GM19025 (cell line): Measurements from ENCODE around the gene STX3.
"Not testable (repeated sequence)": the region's sequence is repeated elsewhere in the genome, so short reads cannot be mapped to it uniquely, and the experiment has no call there.

Experiments
- ATAC-seq: cut with Tn5 transposase; IDR thresholded peaks from one replicate; pipeline ENCODE4 v1.9.1; 2021; ENCODE audit warnings: mild to moderate bottlenecking, low read depth, moderate library complexity; ENCODE audit not compliant: unreplicated experiment

STX3 gene

DNA sequence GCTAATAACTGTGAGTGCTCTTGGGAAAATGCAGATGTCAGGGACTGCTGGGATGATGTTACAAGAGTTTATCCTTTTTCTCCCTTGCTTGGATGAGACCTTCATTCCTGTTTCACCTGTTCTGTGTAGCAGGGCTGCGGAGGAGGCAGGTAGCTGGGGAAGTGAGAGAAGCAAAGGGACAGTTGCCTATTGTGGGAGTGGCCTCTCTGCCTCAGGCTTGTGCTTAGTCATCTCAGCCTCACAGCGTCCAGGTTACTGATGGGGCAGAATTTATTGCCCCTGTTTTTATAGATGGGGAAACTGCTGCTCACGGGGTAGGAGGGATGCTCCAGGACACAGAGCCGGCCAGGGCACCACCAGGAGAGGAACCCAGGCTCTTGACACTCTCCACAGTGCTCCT, 1.7 kb downstream of the STX3 start:
- no peak for ATAC-seq

DNA sequence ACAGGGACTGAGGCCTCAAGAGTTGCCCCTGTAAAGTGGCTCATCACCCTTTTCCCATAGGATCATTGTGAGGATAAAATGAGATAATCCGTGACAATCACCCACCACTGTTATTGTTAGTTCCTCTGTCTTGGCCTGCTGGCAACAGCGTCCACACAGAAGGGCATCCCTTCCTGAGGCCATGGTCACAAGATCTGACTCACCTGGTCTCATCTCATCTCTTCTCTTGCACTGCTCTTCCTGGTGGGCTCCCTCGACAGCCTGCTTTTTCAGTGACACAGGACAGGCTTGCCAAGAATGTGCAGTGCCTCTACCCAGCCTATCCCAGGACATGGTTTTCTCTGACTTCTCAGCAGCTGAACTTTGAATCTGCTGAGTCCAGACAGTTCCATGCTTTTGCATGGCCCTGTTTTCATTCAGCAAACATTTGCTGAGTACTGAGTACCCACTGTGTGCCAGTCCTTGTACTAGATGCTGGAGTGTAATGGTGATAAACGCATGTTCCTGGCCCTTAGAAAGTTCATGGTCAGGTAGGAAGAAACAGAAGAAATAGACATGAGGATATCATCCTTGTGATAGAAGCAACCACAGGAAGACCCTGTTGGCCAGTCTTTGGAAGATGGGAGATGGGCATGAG, 3.3 kb downstream of the STX3 start:
- no peak for ATAC-seq

DNA sequence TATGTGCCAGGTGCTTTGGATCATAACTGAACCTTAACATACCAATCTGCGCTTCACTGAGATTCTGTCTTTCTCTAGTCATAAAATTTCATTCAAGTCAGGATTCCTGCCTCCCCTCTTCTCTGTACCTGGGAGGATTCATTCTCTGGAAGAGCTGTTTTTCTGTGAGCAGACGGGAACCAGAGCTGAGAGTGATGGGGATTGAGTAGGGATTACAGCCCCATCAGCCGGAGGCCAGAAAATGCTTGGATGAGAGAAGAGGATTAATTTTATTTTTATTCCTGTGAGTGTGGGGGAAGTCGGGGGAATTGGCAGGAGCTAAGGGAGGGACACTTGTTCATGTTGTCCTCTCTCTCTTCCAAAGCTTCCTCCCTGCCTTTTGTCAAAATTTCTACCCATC, 4.7 kb downstream of the STX3 start:
- no peak for ATAC-seq

DNA sequence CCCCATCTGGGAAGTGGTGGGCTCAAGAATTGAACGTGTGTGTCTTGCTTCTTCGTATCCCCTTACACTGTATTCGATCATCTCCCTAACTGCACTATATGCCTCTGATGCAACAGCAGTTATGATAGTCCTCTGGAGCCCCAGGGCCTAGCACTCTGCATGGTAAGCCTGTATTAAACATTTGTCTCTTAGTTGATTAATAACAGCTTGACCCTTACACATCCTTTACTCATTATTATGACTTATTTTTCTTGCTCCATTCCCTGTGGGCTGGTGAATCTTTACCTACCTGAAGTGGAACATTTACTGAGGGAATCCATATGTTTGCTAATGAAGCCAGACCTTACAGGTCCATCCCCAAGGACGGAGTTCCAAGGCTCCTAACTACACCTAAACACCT, 5.6 kb downstream of the STX3 start:
- ATAC-seq: no peak

DNA sequence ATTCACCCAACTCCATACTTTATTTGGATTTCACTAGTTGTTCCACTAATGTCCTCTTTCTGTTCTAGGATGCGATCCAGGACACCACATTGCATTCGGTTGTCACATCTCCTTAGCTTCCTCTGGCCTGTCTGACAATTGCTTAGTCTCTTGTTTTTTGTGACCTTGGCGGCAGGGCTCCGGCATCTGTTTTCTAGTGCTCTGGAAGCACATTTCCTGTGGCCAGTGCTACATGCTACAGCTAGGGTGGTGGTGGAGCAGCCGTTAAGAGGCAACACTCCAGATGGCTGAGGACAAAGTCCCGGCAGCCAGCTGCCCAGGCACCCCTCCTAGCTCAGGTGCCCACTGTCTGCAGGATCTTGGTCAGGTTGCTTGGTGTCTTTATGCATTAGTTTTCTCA, 6.8 kb downstream of the STX3 start:
- no peak for ATAC-seq

DNA sequence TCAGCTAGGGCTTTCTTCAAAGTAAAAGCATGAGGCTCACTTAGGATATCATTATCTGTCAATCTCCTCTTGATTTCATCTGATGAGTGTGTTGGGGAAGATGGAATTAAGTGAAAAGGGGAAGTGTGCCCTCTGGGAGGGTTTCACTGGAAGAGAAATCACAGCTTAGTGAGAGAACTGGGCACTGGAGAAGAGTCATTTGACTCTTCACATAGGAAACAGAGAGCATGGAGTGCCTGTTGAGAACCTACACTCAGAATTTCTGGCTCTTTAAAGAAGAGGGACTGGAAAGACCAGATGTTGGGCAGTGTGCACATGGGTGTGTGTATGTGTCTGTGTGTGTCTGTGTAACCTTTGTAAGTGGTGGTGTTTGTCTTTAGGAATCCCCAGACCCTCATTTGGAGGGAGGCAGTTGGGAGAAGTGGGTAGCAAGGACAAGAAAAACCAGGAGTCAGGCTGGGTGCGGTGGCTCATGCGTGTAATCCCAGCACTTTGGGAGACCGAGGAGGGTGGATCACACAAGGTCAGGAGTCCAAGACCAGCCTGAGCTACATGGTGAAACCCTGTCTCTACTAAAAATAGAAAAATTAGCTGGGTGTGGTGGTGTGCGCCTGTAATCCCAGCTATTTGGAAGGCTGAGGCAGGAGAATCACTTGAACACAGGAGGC, 10.0 kb downstream of the STX3 start:
- no peak for ATAC-seq

DNA sequence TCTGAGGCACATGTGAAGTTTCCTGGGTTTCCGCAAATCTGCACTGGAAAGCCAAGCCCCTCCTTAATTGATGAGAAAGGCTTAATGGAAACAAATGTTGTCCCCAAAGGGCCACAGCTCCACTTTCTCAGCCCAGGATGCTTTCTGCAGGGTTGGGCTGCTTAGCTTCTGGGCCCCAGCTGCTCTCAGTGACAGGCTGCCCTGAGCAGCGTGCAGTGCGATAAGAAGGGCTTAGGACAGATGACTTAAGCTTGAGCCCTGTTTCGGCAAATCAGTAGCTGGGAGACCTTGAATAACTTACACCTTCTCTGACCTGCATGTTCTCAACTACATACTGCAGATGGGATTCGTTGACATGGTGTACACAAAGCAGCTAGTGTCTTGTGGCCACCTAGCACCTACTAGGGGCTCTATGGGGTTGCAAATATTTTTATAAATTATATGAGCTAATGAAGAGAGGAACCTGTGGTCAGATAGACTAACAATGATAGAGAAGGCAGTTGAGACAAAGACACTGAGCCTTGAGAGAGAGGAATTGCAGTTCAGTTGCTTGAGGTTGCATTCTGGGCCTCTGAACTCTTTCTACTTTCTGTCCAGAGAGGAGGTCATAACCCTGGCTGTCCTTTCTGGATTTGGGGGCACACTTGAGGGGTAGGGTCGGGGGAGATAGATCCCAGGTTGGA, 11.5 kb downstream of the STX3 start:
- ATAC-seq: no peak

DNA sequence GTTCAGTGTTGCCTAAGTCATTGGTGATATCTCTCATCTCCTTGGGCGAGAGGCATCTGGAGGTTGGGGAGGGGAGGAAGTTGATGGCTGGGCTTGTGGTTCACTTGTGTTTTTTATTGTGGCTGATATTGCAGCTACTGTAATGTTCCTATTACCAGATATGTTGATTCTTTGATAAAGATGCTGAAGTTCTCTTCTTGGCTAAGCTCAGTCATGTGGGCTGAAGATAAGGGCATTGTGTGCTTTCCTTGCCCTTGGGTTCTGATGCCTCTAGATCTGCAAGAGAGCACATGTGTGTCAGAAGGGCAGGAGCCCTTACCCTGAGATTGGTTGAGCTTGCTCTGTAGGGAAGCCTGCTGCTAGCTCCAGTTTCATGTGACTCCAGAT, 12.0 kb downstream of the STX3 start:
- ATAC-seq: no peak

DNA sequence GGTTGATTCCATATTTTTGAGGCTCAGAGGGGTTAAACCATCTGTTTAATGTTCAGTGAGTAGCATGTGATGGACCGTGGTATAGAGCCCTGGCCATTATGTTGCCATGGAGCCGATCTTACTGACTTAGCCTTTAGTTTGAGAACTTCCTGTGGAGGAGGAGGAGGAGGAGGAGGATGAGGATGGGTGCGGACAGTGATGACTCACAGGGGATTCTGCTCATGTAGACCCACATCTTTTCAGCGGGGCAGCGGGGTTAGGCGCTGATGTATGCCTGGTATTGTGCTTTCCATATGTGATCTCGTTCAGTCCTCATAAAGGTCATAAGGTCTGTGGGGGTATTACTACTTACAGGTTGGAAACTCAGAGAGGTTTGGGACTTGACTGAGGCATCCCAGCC, 13.9 kb downstream of the STX3 start:
- ATAC-seq: no peak

DNA sequence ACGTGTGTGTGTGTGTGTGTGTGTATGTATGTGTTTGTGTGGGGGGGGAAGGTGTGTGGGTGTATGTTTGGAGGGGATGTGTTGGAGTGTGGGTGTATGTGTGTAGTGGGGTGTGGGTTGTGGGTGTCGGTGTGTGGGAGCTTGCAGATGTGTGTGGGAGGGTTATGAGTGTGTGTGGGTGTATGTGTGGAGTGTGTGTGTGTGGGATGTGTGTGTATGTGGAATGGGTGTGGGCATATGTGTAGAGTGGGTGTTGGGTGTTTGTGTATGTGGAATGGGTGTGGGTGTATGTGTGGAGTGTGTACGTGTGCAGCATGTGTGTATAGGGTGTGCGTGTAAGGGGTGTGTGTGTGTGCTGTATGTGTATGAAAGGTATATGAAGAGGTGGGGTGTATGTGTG, 14.7 kb downstream of the STX3 start:
- no peak for ATAC-seq

DNA sequence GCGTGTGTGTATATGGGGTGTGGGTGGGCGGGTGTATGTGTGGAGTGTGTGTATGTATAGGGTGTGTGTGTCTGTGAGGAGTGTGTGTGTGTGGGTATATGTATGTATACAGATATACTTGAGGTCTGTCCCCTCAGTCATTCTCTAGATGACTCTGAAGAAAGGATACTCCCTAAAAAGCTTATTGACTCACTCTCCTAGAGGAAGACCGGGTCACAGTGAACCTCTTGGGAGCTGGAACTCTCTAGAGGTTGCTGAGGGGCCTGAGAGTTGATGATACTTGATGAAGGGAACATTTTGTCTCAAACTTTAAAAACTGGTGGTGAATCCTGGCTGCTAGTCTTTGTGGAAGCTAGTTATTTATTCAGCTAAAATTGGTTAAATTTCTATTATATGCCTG, 15.1 kb downstream of the STX3 start:
- no peak for ATAC-seq

DNA sequence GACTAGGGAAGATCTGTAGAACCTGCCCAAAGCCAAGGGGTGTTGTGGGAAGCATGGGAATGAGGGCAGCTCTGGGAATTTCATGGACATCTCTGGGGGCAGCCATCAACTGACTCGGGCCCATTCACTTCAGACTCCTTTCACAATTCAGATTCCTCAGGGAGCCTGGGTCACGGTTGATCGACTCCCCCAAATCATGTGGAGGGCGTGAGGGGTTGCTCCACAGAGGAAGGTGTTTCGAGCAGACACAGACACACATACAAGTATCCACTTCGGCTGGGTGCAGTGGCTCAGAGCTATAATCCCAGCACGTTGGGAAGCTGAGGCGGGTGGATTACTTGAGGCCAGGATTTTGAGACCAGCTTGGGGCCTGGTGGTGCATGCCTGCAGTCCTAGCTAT, 15.7 kb downstream of the STX3 start:
- no peak for ATAC-seq

DNA sequence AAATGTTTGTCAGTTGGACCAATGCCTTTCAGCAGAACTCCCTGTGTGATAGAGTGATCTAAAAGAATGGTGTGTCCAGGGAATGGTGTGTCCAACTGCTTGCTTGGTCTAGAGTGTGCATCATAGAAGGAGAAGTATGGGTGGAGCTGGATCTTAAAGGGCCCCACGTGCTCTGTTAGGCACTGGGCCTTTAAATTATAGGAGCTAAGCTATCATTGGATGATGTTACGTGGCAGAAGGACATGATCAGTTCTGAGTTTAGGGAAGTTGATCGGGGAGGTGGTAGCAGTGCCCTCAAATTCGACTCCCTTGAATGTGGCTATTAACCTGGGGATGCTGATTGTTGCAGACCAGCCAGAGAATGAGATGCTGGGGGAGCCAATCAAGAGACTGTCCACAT, 16.4 kb downstream of the STX3 start:
- no peak for ATAC-seq

DNA sequence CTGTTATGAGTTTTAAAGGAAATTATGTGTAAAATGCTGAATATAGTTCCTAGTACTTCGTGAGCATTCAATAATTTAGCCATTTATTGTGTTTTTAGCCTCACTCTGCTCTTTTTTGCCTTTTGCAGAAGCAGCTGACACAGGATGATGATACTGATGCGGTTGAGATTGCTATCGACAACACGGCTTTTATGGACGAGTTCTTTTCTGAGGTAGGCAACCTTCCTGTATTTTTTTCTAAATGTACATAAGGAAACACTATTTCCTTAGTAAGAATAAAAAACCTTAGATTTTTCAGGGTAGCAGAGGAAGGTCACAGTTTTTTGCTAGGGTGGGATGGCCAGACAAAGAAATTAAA, 17.9 kb downstream of the STX3 start:
- no peak for ATAC-seq

DNA sequence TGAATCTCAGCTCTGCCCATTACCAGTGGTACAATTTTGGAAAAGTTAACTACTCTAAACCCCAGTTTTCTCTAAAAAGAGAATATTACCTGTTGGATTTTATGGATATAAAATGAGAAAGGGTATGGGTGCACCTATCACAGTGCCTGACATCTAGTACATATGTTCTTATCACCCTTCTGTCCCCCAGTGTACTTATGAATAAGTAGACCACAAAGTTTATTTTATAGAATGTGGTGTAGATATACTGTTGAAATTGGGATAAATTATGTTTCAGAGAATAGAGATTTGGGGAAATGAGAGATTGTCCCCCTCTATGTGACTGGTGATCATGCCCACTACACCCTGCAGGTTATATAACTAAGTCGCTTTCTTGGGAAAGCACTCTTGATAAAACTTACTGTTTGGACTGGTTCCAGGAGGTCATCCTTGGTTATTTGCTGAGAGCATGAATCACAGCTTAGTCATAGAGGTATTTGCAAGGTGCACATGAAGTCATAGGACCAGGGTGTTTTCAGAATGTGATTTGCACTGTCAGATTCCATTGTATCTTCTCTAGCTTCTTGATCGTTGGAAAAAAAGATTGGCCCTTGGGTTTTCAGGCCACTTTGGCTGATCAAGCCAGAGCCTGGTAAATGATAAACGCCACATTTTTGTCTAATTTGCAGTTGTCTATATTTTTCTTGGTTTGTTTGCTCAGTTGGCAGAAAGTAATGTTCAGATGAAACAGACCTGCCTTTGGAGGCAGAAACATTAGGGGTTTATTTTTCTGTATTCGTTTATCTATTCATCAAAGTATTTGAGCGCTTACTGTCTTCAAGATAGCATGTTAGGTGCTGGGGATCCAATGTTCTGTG, 21.3 kb downstream of the STX3 start:
- ATAC-seq: no peak

DNA sequence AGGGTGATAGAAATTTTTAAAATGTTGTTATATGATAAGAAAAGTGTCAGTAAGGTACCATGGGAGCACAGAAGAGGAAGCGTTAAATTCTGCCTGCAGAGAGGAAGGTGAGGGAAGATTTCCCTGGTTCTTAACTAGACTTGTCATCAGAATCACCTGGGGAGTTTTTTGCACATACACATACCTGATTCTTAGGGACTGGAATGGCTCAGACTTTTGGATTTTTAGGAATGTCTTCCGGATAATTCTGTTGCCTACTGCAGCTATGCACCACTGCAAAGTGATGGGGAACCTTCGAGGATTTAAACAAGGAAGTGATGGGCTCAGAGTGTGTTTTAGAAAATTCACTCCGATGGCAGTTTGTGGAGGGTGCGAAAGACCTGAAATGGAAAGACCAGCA, 21.9 kb downstream of the STX3 start:
- no peak for ATAC-seq

DNA sequence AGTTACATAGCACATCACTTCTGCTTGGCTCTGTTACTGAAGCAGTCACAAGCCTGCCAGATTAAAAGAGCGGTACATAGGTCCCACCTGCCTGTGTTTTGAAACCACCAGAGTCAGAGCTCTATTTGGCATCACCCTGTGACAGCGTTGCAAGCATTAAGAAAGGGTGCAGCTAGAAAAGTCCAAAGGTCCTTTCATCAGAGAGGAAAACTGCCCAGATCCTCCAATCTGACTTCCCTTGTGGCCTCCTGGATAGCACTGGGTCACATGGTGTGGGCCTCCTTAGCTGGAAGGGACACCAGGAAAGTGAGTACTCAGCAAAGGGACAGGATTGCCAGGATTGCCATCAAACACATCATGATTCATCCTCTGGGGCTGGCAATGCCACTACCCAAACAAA, 22.9 kb downstream of the STX3 start:
- ATAC-seq: no peak

DNA sequence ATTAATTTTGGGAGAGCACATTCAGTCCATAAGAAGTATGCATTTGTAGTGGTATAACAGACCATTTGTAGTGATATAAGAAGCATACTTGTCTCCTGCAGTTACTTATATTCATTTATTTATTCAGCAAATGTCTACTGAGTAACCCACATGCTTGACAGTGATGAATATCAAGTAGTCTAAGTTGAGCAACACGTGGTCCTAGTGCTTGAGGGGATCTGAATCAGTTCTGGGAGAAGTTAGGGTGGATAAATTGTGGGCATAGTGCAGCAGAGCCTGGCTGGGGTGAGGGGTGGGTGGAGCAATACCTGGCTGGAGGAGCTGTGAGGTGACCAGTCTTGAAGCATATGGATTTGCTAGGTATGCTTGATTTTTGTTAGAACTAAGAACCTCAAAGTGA, 24.3 kb downstream of the STX3 start:
- no peak for ATAC-seq

DNA sequence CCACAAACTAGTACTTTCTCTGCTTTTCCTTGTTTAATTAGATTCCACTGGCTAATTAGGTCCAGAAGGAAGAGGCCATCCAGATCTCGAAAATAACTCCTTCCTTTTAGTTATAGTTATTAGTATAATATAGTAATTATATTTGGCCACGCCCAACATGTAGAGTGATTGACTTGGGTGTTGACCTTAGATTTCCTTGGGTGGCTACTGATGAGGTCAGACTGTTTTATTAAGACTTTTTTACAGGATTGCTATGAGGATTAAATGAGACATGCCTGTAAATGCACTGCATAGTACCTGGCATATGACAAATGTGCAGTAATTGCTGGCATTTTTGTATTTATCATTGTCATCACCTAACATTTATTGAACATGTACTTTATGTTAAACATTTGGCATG, 26.9 kb downstream of the STX3 start:
- no peak for ATAC-seq

DNA sequence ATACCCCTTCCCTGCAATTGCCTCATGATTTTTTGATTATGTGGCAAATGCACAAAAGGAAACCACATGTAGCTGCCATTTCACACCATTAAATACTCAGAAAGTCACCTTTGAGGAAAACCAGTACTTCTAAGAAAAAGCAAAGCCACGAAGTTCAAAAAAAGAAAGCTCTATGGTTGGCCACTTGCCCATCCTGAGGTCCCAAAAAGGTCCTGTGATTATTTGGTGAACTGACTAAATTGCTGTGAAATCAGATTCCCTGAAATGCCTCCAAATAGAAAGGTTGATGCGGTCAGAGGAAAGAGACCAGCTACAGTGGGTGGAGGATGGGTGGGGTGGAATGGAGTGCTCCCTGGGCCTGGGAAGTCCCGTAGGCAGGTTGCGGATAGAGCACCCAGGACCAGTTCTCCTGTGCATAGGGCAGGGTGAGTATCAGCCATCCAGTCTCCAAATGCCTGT, 28.5 kb downstream of the STX3 start:
- ATAC-seq: no peak

DNA sequence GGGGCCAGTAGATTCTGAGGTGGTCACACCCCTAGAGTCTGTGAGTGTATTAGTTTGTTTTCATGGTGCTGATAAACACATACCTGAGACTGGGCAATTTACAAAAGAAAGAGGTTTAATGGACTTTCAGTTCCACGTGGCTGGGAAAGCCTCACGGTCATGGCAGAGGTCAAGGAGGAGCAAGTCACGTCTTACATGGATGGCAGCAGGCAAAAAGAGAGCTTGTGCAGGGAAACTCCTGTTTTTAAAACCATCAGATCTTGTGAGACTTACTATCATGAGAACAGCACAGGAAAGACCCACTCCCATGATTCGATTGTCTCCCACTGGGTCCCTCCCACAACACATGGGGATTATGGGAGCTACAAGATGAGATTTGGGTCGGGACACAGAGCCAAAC, 29.3 kb downstream of the STX3 start:
- not testable (repeated sequence) for ATAC-seq
